Measurements from ENCODE around the gene IGIP.

Gene IGIP

DNA sequence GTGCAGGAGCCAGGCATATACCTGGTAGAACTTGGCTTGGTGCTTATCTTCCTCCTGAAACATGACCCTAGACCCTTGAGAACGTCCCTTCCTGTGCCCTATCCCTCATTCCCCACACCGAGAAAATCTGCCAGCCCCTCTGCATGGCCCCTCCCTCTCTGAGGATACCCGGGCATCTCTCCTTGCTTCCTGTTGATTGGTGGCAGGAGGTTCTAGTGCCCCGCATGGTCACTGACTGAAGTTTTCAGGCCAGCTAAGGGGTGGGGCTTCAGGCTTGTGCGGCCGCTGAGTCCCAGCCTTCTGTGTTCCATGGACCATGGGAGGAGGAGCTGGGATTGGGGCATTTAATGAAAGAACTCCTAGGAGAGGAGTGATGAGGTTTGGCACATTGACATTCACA lies 22.8 kb downstream of the IGIP start:
- no peak overlapping the region for H3K4me3 ChIP-seq (ENCODE audit: low read depth in 1 of 2, low read length in 1 of 2)
- H3K9me3 ChIP-seq: no peaks in the 10 kb centered on the region
- peaks cover 57% of the 10 kb centered on the region for H3K27me3 ChIP-seq
- H3K4me1 ChIP-seq (ENCODE audit: control insufficient read depth in 1 of 2, insufficient read depth in 1 of 2, low read depth in 1 of 2, low read length in 1 of 2): peaks cover 22 to 35% of the 10 kb centered on the region in 2 experiments
- no peaks in the 10 kb centered on the region for H3K36me3 ChIP-seq
- TF ChIP-seq CTCF (IDR thresholded peaks at IDR 0.05): no peak
- no peak overlapping the region for H3K27ac ChIP-seq

DNA sequence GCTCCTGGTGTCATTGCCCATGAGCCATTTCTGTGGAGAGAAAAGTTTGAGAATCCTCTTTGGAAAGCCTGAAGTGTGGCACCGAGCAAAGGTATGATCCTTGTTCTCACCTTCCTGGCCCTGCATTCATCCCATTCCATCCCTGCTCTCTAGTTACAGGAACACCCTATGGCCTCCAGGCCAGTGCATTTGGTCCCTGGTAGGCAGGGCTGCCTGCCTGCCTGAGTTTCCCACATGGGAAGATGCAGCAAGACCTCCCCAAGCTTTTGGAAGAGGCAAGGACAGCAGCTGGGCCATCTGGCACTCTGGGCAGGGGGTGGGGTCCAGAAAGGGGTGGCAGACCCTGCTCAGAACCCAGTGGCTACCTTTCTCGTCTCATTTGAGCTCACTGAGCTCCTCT lies 24.5 kb downstream of the IGIP start:
- Histone ChIP-seq H3K9me3 (no peaks in the 10 kb centered on the region), H3K27ac (no peak overlapping the region), H3K4me3 (ENCODE audit: low read depth in 1 of 2, low read length in 1 of 2) (no peak overlapping the region), H3K27me3 (peaks cover 55% of the 10 kb centered on the region), H3K36me3 (no peaks in the 10 kb centered on the region), H3K4me1 (ENCODE audit: control insufficient read depth in 1 of 2, insufficient read depth in 1 of 2, low read depth in 1 of 2, low read length in 1 of 2) (peaks cover 22 to 36% of the 10 kb centered on the region in 2 experiments)
- TF ChIP-seq CTCF (IDR thresholded peaks at IDR 0.05): no peak

DNA sequence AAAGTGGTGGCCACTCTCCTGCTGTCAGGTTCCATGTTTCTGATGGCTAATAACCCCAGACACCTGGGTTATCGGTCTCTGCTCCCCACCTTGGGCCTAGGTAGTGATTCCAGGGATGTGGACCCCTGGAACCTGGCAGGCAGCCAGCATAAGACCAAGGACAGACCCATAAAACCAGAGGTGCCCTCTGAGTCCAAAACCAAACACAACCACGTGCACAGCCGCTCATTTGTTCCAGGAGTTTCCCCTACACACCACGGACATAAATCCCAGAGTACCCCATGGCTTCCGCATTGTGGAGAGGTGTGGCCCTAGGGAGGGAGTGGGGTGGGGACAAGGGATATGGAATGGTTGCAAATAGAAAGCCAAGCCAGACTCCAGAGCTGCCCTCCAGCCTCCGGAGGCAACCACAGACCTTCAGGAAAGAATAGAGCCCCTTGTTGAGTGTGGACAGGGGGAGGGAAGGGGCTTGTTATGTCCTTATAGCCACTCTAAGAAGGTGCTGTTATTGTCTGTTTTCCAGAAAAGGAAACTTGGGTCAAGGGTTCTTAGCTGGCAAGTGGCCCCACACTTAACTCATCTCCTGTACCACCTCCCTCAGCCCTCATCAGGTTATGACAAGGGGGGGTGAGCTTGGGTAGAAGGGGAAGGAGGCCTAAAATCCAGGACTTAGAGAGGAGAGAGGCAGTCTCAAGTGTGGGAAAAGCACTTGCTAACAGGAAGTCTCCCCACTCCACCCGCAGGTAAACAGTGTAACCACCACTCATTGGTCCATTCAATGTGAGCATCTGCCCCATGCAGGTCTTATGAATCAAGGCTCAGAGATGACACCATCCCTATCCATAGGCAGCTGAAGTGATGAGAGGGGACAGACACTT lies 25.6 kb downstream of the IGIP start:
- Histone ChIP-seq H3K27ac (no peak overlapping the region), H3K36me3 (no peaks in the 10 kb centered on the region), H3K27me3 (peaks cover 47% of the 10 kb centered on the region), H3K4me1 (ENCODE audit: control insufficient read depth in 1 of 2, insufficient read depth in 1 of 2, low read depth in 1 of 2, low read length in 1 of 2) (peaks cover 11 to 24% of the 10 kb centered on the region in 2 experiments), H3K9me3 (no peaks in the 10 kb centered on the region), H3K4me3 (ENCODE audit: low read depth in 1 of 2, low read length in 1 of 2) (no peak overlapping the region)
- TF ChIP-seq CTCF (IDR thresholded peaks at IDR 0.05): no peak

DNA sequence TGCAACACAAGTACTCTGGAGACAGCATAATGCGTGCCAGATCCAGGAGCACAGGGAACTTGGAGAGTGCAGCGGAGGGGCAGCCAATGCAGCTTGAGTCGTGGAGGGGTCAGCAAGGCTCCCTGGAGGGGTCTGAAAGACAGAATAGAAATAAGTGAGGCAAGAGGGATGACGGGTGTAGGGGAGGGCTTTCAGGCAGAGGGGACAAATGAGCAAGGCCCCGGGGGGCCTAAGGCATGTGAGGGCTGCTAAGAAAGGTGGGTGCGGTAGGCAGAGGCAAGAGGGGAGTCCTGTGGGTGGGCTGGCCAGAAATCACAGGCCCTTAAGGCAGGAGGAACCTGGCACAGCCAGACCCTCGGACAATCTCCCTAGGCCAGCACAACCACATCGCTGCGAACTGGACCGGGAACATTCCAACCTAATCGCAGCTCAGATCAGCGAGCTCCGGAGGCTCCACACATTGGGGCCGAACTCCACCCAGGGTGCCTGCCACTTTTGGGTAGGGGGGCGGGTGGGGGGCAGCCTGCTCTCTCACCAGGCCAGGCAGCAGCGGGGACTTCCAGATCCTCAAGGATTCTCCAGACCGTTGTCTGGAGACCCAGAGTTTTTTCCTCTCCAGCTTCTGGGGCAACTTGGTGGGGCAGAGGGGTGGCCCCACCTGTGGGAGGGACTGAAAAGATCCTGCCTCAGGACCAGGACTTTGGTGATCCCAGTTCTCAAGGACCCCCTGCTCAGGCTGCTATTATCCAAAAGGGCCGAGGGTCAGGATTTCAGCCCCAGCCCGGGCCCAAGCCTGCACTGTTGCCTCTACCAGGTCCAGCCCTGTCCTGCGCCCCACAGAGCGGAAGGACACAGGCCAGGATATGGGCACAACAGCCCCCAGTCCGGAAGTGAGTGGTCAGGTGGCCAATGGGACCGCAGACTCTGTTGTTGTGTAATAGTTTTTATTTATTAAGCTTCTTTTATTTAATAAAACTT lies 26.6 kb downstream of the IGIP start:
- TF ChIP-seq CTCF (IDR thresholded peaks at IDR 0.05): no peak
- H3K27ac ChIP-seq: no peak overlapping the region
- no peak overlapping the region for H3K4me3 ChIP-seq (ENCODE audit: low read depth in 1 of 2, low read length in 1 of 2)
- peaks cover 7 to 21% of the 10 kb centered on the region in 2 experiments for H3K4me1 ChIP-seq (ENCODE audit: control insufficient read depth in 1 of 2, insufficient read depth in 1 of 2, low read depth in 1 of 2, low read length in 1 of 2)
- peaks cover 37% of the 10 kb centered on the region for H3K27me3 ChIP-seq
- H3K9me3 ChIP-seq: no peaks in the 10 kb centered on the region
- H3K36me3 ChIP-seq: no peaks in the 10 kb centered on the region

- H3K27ac ChIP-seq: no peak overlapping the region
- H3K9me3 ChIP-seq: no peaks in the 10 kb centered on the region
- H3K4me3 ChIP-seq (ENCODE audit: low read depth in 1 of 2, low read length in 1 of 2): no peak overlapping the region
- H3K4me1 ChIP-seq (ENCODE audit: control insufficient read depth in 1 of 2, insufficient read depth in 1 of 2, low read depth in 1 of 2, low read length in 1 of 2): peaks cover 7 to 21% of the 10 kb centered on the region in 2 experiments
- no peaks in the 10 kb centered on the region for H3K36me3 ChIP-seq
- H3K27me3 ChIP-seq: peaks cover 28% of the 10 kb centered on the region
- TF ChIP-seq CTCF (IDR thresholded peaks at IDR 0.05): no peak
Measured at GRCh38 chr5:140153255-140153654, 27.5 kb downstream of the IGIP start.
